Fibroblast of lung (primary cell): Measurements from ENCODE around the gene TNS3. TPM values are rescaled to one million over a fixed set of nuclear protein-coding genes. Genes with fewer than 3 reads are reported as not detected.

Experiments
- DNase-seq, 2 donors: peaks; one replicate each; pipeline versions ENCODE4 v3.0.0 to v3.0.0-alpha.2; 2010; ENCODE audit warnings: low read depth in 2 of 2
- H2AFZ ChIP-seq: 2 replicates; pipeline ENCODE4 v1.5.1; 2012; ENCODE audit warnings: low read length, control low read depth, inconsistent platforms
- H3K27ac ChIP-seq: 2 replicates; pipeline ENCODE4 v1.5.1; 2011; ENCODE audit warnings: low read length, control low read depth; ENCODE audit not compliant: insufficient read depth
- H3K27me3 ChIP-seq: 2 replicates; pipeline ENCODE4 v1.5.1; 2011; ENCODE audit warnings: mild to moderate bottlenecking, low read length; ENCODE audit not compliant: control insufficient read depth, insufficient read depth
- H3K36me3 ChIP-seq: 2 replicates; pipeline ENCODE4 v1.5.1; 2011; ENCODE audit warnings: low read length; ENCODE audit not compliant: control insufficient read depth, insufficient read depth
- H3K4me1 ChIP-seq: 2 replicates; pipeline ENCODE4 v1.5.1; 2011; ENCODE audit warnings: low read length; ENCODE audit not compliant: control insufficient read depth, insufficient read depth; ENCODE audit errors: extremely low read depth
- H3K4me2 ChIP-seq: 2 replicates; pipeline ENCODE4 v1.5.1; 2011; ENCODE audit warnings: low read length, control low read depth; ENCODE audit not compliant: insufficient read depth; ENCODE audit errors: extremely low read depth
- H3K4me3 ChIP-seq, 4 experiments: fragments of 200-600 bp in 1 of 4; sonication (generic) in 1 of 4; replicated peaks in 1 of 4; 2 replicates each; pipeline ENCODE4 v1.5.1; 2011 to 2016; ENCODE audit warnings: low read length in 4 of 4, low read depth in 3 of 4, mild to moderate bottlenecking in 3 of 4, control low read depth in 2 of 4, inconsistent platforms in 1 of 4, mixed read lengths in 1 of 4; ENCODE audit not compliant: insufficient read depth in 1 of 4; ENCODE audit errors: control extremely low read depth in 1 of 4
- H3K79me2 ChIP-seq: 2 replicates; pipeline ENCODE4 v1.5.1; 2012; ENCODE audit warnings: mild to moderate bottlenecking, low read length, inconsistent platforms; ENCODE audit not compliant: control insufficient read depth, insufficient read depth
- H3K9ac ChIP-seq: 2 replicates; pipeline ENCODE4 v1.5.1; 2011; ENCODE audit warnings: mild to moderate bottlenecking, low read length, control low read depth; ENCODE audit not compliant: insufficient read depth
- H3K9me3 ChIP-seq: 2 replicates; pipeline ENCODE4 v1.5.1; 2012; ENCODE audit warnings: low read depth, low read length; ENCODE audit not compliant: control insufficient read depth, insufficient read depth
- H4K20me1 ChIP-seq: 2 replicates; pipeline ENCODE4 v1.5.1; 2011; ENCODE audit warnings: low read length; ENCODE audit not compliant: control insufficient read depth, insufficient read depth; ENCODE audit errors: extremely low read depth
- EZH2 ChIP-seq: IDR thresholded peaks from 2 replicates; pipeline ENCODE4 v1.5.1; 2012; ENCODE audit warnings: low read length, control low read depth, mild to moderate bottlenecking; ENCODE audit errors: missing control alignments
- polyA plus RNA-seq, 2 donors: library from polyadenylated mRNA; depleted of rRNA in 1 of 2; stranded (reverse) in 1 of 2; unstranded in 1 of 2; fragments of >200 nt; gene quantifications; 2 replicates each; pipeline ENCODE4 v1.2.1, GENCODE V29; 2011 to 2012; ENCODE audit warnings: missing spikeins in 1 of 2
- total RNA-seq: library from RNA; depleted of rRNA; stranded (reverse); fragments of >200 nt; gene quantifications from 2 replicates; pipeline ENCODE4 v1.2.1, GENCODE V29; 2014
- TF ChIP-seq, protein P1 (sequence below), 2 donors: IDR thresholded peaks in 1 of 2; conservative IDR thresholded peaks in 1 of 2; 1 replicate in 1 of 2; 2 replicates in 1 of 2; pipeline ENCODE4 v1.5.1; 2011 to 2012; ENCODE audit warnings: low read length in 2 of 2, control low read depth in 1 of 2, inconsistent platforms in 1 of 2, low read depth in 1 of 2, mild to moderate bottlenecking in 1 of 2

The TNS3 gene
- total and polyA plus RNA-seq, 2 donors (not counting 1 experiment from before 2014, with no cell fraction given), result 74.4 to 88.8 TPM

DNA sequence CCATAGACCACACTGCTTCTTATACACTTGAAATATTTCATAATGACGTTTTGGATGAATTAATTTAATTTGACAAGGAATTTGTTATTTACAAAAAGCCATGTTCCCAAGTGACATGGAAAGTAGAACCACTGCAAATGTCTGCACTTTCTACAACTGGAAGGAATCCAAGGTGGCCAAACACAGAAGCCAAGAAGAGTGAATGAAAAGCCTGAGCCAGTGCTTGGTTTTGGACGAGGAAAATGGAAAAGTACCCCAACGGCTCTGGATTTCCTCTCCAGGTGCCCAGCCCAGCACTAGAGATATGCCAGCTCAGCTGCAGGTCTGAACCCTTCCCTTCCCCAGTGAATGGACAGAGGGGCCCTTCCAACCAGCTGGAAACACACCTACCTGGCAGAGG, 279.4 kb downstream of the TNS3 start:
- no peak overlapping the region for H3K4me3 ChIP-seq
- TF ChIP-seq, protein P1, sequence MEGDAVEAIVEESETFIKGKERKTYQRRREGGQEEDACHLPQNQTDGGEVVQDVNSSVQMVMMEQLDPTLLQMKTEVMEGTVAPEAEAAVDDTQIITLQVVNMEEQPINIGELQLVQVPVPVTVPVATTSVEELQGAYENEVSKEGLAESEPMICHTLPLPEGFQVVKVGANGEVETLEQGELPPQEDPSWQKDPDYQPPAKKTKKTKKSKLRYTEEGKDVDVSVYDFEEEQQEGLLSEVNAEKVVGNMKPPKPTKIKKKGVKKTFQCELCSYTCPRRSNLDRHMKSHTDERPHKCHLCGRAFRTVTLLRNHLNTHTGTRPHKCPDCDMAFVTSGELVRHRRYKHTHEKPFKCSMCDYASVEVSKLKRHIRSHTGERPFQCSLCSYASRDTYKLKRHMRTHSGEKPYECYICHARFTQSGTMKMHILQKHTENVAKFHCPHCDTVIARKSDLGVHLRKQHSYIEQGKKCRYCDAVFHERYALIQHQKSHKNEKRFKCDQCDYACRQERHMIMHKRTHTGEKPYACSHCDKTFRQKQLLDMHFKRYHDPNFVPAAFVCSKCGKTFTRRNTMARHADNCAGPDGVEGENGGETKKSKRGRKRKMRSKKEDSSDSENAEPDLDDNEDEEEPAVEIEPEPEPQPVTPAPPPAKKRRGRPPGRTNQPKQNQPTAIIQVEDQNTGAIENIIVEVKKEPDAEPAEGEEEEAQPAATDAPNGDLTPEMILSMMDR (conservative IDR thresholded peaks at IDR 0.05 in 1 of 2, IDR thresholded peaks at IDR 0.05 in 1 of 2; ENCODE audit: low read depth in 1 of 2, low read length in 2 of 2), result no peak
- no peak for TF ChIP-seq EZH2
- H3K4me1 ChIP-seq, result peaks cover 8% of the 10 kb centered on the region
- no peak overlapping the region for H3K4me2 ChIP-seq
- no peak overlapping the region for H2AFZ ChIP-seq
- H3K9ac ChIP-seq, result no peak overlapping the region
- H3K27me3 ChIP-seq, result no peaks in the 10 kb centered on the region
- H3K27ac ChIP-seq, result no peak overlapping the region
- H4K20me1 ChIP-seq, result no peaks in the 10 kb centered on the region
- H3K9me3 ChIP-seq, result no peaks in the 10 kb centered on the region
- no peak for DNase-seq
- no peaks in the 10 kb centered on the region for H3K79me2 ChIP-seq
- H3K36me3 ChIP-seq, result peaks cover 17% of the 10 kb centered on the region

DNA sequence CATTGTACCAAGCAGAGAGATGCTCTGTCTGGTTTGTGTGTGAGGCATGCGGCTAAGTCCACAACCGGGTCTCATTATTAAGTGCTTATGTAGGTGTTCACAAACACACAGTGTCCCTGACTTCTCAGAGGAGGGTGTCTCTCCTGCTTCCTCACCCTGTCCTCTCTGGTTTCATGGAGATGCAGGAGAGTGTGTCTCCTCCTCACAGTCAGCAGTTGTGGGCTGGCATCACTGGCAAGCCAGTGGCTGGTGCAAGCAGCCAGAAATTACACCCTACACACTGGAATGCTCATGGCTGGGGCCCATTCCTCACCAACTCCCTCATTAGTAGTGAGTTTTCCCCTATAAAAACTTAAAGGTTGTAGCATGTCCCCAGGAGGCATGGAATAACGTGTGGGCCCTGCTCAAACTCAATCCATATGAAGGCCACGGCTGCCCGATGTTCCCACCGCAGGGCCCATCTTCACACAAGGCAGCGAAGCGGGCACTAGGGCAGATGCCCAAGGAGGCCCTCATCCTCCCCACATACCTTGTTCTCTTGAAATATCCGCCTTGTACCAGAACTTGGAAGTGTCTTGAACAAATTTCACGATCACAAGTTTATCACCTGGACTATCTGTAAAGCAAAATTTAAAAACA, 280.1 kb downstream of the TNS3 start:
- no peak for DNase-seq
- H2AFZ ChIP-seq, result no peak overlapping the region
- no peaks in the 10 kb centered on the region for H4K20me1 ChIP-seq
- H3K36me3 ChIP-seq, result peaks cover 22% of the 10 kb centered on the region
- H3K4me3 ChIP-seq, result no peak overlapping the region
- H3K4me2 ChIP-seq, result no peak overlapping the region
- H3K79me2 ChIP-seq, result no peaks in the 10 kb centered on the region
- no peak for TF ChIP-seq EZH2
- TF ChIP-seq, protein P1 (conservative IDR thresholded peaks at IDR 0.05 in 1 of 2, IDR thresholded peaks at IDR 0.05 in 1 of 2; ENCODE audit: low read depth in 1 of 2, low read length in 2 of 2), result no peak
- H3K27me3 ChIP-seq, result no peaks in the 10 kb centered on the region
- H3K9ac ChIP-seq, result no peak overlapping the region
- H3K27ac ChIP-seq, result no peak overlapping the region
- peaks cover 8% of the 10 kb centered on the region for H3K4me1 ChIP-seq
- H3K9me3 ChIP-seq, result no peaks in the 10 kb centered on the region

DNA sequence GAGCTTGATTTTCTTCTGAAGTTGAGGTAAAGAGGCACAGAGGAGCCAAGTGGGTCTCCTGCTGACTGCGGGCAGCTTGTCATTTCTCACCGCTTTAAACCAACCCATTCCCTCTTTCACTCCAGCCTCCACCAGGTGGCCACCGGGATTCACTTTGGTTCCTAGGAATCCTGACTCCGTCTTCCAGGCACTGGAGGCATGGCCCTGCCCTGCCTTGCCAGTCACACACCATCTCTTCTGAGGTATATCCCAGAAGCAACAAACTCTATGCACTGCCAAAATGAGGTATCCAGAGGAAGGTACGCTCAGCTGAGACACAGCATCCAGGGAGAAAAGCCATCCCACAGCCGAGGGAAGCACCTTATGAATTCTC, 280.8 kb downstream of the TNS3 start:
- Histone ChIP-seq H4K20me1 (no peaks in the 10 kb centered on the region), H3K27ac (no peak overlapping the region), H3K4me3 (no peak overlapping the region), H3K36me3 (peaks cover 22% of the 10 kb centered on the region), H3K79me2 (no peaks in the 10 kb centered on the region), H3K9me3 (no peaks in the 10 kb centered on the region), H3K27me3 (no peaks in the 10 kb centered on the region), H2AFZ (no peak overlapping the region), H3K4me2 (no peak overlapping the region), H3K4me1 (peaks cover 8% of the 10 kb centered on the region), H3K9ac (no peak overlapping the region)
- no peak for DNase-seq
- TF ChIP-seq EZH2, result no peak
- TF ChIP-seq, protein P1 (conservative IDR thresholded peaks at IDR 0.05 in 1 of 2, IDR thresholded peaks at IDR 0.05 in 1 of 2; ENCODE audit: low read depth in 1 of 2, low read length in 2 of 2), result no peak
